ENCODE data around the gene SEC16A. TPM values are rescaled to one million over a fixed set of nuclear protein-coding genes. Genes with fewer than 3 reads are reported as not detected.

The SEC16A gene
- total RNA-seq, 1 donor from 2014 or later = 87.3 TPM

DNA sequence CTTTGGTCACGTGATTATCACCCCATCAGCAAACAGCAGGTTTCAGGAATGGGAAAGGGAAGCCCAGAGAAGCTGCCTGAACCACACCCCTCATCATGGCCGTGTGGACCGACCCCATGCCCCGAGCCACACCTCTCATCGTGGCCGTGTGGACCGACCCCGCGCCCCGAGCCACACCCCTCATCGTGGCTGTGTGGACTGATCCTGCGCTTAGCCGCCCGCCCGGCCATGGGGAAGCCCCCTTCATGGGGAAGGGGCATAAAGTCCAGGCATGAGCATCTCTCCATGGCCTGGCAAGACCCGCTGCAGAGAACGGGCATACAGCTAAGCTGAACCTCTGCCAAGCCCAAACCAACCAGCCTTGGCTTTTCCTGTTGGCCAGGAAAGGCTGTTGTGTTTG is 89.3 kb downstream of the SEC16A start:
- no peaks in the 10 kb centered on the region for H3K9me3 Mint-ChIP-seq
- no peak overlapping the region for H3K4me3 Mint-ChIP-seq
- H3K4me1 Mint-ChIP-seq (ENCODE audit: low read depth) = peaks cover 4% of the 10 kb centered on the region
- DNase-seq (ENCODE audit: low spot score) = no peak
- H3K36me3 Mint-ChIP-seq (ENCODE audit: low read depth) = peaks cover 33% of the 10 kb centered on the region
- intact Hi-C loops (cut with micrococcal nuclease) = no loop called here
- H3K27ac Mint-ChIP-seq = no peak overlapping the region
- no peaks in the 10 kb centered on the region for H3K27me3 Mint-ChIP-seq (ENCODE audit: insufficient read depth)

DNA sequence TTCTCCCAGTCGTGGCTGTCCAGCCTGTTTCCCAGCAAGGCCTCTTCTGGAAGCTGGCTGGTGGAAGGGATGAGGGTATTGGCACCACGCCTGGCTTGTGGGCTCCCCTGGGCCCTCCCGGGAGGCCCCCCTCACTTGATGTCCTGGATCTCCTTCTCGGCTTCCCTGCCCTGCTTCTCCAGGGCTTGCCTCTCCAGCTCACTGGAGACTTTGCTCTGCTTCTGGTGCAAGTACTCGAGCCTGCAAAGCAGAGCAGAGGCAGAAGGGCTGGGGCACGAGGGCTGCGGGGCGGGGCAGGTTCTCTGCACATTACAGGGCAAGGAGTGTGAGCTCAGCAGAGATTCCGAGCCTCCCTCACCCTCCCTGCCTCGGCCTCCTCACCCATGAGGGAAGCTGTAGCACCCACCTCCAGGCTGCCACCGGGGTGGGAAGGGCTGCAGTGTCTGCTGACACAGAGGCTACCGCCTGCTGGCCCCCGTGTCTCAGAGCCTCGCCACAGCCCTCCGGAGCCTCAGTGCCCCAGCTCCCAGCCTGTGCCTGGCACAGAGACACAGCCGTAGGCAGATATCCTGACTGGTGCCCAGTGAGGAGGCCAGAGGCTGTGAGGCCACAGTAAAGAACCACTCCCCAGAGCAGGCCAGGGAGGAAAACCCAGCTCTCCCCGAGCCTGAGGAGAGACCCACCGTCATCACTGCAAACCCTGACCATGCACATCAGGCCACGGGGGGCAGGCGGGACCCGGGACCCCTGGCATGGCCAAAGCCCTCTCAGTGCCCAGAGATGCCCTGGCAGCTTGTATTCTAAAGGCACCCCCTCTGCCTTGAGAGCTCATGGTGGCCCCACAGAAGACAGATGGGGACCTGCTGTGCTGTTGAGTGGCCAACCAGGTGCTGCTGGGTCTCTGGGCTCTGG is 90.0 kb downstream of the SEC16A start:
- DNase-seq (ENCODE audit: low spot score) = no peak
- intact Hi-C loops (cut with micrococcal nuclease) = no loop called here
- no peaks in the 10 kb centered on the region for H3K4me1 Mint-ChIP-seq (ENCODE audit: low read depth)
- no peak overlapping the region for H3K4me3 Mint-ChIP-seq
- no peak overlapping the region for H3K27ac Mint-ChIP-seq
- no peaks in the 10 kb centered on the region for H3K27me3 Mint-ChIP-seq (ENCODE audit: insufficient read depth)
- H3K36me3 Mint-ChIP-seq (ENCODE audit: low read depth) = peaks cover 33% of the 10 kb centered on the region
- no peaks in the 10 kb centered on the region for H3K9me3 Mint-ChIP-seq

DNA sequence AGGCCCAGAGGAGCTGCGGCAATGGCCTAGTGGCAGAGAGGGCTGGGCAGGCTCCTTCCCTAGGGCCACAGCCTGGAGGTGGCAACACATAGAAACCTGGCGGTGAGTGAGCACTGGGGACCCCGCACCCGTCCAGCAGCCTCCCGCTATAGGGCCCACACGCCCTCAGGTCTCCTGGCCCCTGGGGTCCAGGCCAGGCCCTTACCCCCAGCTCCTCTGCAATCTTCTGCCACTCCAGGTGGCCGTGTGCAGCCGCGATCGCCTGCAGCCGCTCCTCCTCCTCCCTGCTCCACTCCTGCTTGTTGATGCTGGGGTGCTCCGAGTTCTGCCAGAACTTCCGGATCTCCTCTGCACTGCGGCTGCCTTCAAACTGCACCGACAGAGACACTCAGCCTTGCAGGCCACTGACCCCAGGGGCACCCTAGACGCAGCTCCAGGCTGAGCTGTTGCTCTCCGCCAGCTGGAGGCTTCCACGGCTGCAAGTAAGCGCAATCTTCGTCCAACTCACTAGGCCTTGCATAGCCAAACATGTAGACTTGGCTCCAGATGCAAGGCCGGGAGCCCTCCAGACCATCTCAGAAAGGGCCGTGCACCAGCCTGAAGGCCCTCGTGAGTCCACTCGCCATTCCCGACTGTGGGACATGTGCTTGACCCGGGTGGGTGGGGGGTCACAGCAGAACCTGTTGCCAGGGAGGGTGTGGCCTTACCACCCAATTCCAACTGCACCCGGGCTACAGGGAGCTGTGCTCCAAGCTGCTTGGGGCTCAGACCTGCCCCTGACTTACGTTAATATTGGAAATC is 90.9 kb downstream of the SEC16A start:
- H3K4me1 Mint-ChIP-seq (ENCODE audit: low read depth) = no peaks in the 10 kb centered on the region
- no peaks in the 10 kb centered on the region for H3K27me3 Mint-ChIP-seq (ENCODE audit: insufficient read depth)
- no peaks in the 10 kb centered on the region for H3K9me3 Mint-ChIP-seq
- no peak overlapping the region for H3K27ac Mint-ChIP-seq
- no peak for DNase-seq (ENCODE audit: low spot score)
- peaks cover 36% of the 10 kb centered on the region for H3K36me3 Mint-ChIP-seq (ENCODE audit: low read depth)
- H3K4me3 Mint-ChIP-seq = no peak overlapping the region
- intact Hi-C loops (cut with micrococcal nuclease) = no loop called here

Other genes with a start within 250 kb of the SEC16A start
- 27.9 and 28.6 TPM in 2 replicates for gene QSOX2, start 237.2 kb downstream of the SEC16A start, total RNA-seq
- gene CCDC187, start 178.9 kb downstream of the SEC16A start, total RNA-seq = not detected in 2 replicates
- 18.3 and 19.1 TPM in 2 replicates for gene GPSM1, start 155.5 kb downstream of the SEC16A start, total RNA-seq
- 35.2 TPM in 2 replicates for gene DNLZ, start 119.3 kb downstream of the SEC16A start, total RNA-seq
- gene CARD9, start 109.4 kb downstream of the SEC16A start, total RNA-seq = 7.1 and 7.2 TPM in 2 replicates
- 26.7 TPM in 2 replicates for gene SNAPC4, start 82.9 kb downstream of the SEC16A start, total RNA-seq
- 50.0 and 54.5 TPM in 2 replicates for gene ENTR1, start 72.4 kb downstream of the SEC16A start, total RNA-seq
- 104 and 114 TPM in 2 replicates for gene PMPCA, start 72.4 kb downstream of the SEC16A start, total RNA-seq
- 19.7 and 20.0 TPM in 2 replicates for gene INPP5E, start 43.2 kb downstream of the SEC16A start, total RNA-seq
- gene NOTCH1, start 63.0 kb upstream of the SEC16A start, total RNA-seq = 115 and 121 TPM in 2 replicates
- gene EGFL7, start 179.9 kb upstream of the SEC16A start, total RNA-seq = 2.4 and 2.5 TPM in 2 replicates
- 24.7 and 25.0 TPM in 2 replicates for gene AGPAT2, start 204.4 kb upstream of the SEC16A start, total RNA-seq
- gene DIPK1B, start 229.5 kb upstream of the SEC16A start, total RNA-seq = 0.47 and 0.88 TPM in 2 replicates

Measured in activated T-helper 1 cell treated with anti-CD3 and anti-CD28 coated beads, Interleukin-12 subunit alpha, Interleukin-12 subunit beta, Interleukin-2, Interleukin-4 antibody, amounts not matched to agents 30 ng/mL and 10 ng/mL and 1 ng/mL, durations not matched to agents 14 hours and 24 hours and 36 hours (primary cell).